HL-60 (cell line): ENCODE measurements around the gene FOXO3.

ENCODE experiments used
- DNase-seq, 2 experiments: peaks; one replicate each; pipeline ENCODE4 v3.0.0-alpha.2; 2010 to 2020; ENCODE audit warnings: low read depth in 1 of 2, low spot score in 1 of 2
- H3K27ac ChIP-seq: fragments of 250-450 bp; sonication (Bioruptor Pico); replicated peaks from 2 replicates; pipeline ENCODE4 v1.5.1; 2020; ENCODE audit warnings: mild to moderate bottlenecking, moderate library complexity
- H3K27me3 ChIP-seq: fragments of 250-450 bp; sonication (Bioruptor Pico); 2 replicates; pipeline ENCODE4 v1.5.1; 2021; ENCODE audit warnings: mild to moderate bottlenecking, moderate library complexity; ENCODE audit not compliant: insufficient read depth, poor library complexity, severe bottlenecking
- H3K4me3 ChIP-seq: replicated peaks from 2 replicates; pipeline ENCODE4 v1.5.1; 2011; ENCODE audit warnings: mild to moderate bottlenecking, control low read depth, low read length; ENCODE audit not compliant: insufficient read depth
- CTCF ChIP-seq: IDR thresholded peaks from one replicate; pipeline ENCODE4 v1.5.1; 2011; ENCODE audit warnings: low read length, control low read depth, inconsistent platforms; ENCODE audit not compliant: insufficient read depth
- GABPA ChIP-seq: IDR thresholded peaks from 2 replicates; pipeline ENCODE4 v1.6.1; 2012; ENCODE audit warnings: low read depth
- POLR2AphosphoS5 ChIP-seq: IDR thresholded peaks from 2 replicates; pipeline ENCODE4 v1.6.1; 2012; ENCODE audit warnings: low read depth
- REST ChIP-seq: IDR thresholded peaks from 2 replicates; pipeline ENCODE4 v1.6.1; 2012; ENCODE audit warnings: low read depth; ENCODE audit not compliant: insufficient replicate concordance
- SPI1 ChIP-seq: IDR thresholded peaks from 2 replicates; pipeline ENCODE4 v1.6.1; 2012; ENCODE audit warnings: low read depth, mild to moderate bottlenecking, borderline replicate concordance

The FOXO3 gene

GRCh38 chr6:108585359-108585758 lies 24.6 kb downstream of the FOXO3 start:
- Histone ChIP-seq H3K27me3 (no peaks in the 10 kb centered on the region), H3K4me3 (no peak overlapping the region), H3K27ac (no peak overlapping the region)
- no peak for DNase-seq
- no peak for TF ChIP-seq GABPA
- no peak for TF ChIP-seq CTCF
- TF ChIP-seq SPI1 = no peak
- TF ChIP-seq POLR2AphosphoS5 = no peak

- TF ChIP-seq GABPA (no peak), POLR2AphosphoS5 (no peak), SPI1 (no peak)
- no peak for DNase-seq
- H3K27ac ChIP-seq = no peak overlapping the region
- no peak overlapping the region for H3K4me3 ChIP-seq
- no peaks in the 10 kb centered on the region for H3K27me3 ChIP-seq
These were observed 25.3 kb downstream of the FOXO3 start for GRCh38 chr6:108585921-108586536.

- no peak for DNase-seq
- H3K27ac ChIP-seq = no peak overlapping the region
- H3K27me3 ChIP-seq = no peaks in the 10 kb centered on the region
- no peak overlapping the region for H3K4me3 ChIP-seq
- TF ChIP-seq GABPA (no peak), CTCF (no peak), POLR2AphosphoS5 (no peak), REST (no peak), SPI1 (no peak)
These were observed 26.7 kb downstream of the FOXO3 start for GRCh38 chr6:108587258-108588059.

- Histone ChIP-seq H3K4me3 (no peak overlapping the region), H3K27me3 (no peaks in the 10 kb centered on the region), H3K27ac (no peak overlapping the region)
- TF ChIP-seq SPI1 = no peak
- TF ChIP-seq REST = no peak
- TF ChIP-seq POLR2AphosphoS5 = no peak
- no peak for TF ChIP-seq CTCF
- no peak for TF ChIP-seq GABPA
- no peak for DNase-seq
These were observed 27.9 kb downstream of the FOXO3 start for GRCh38 chr6:108588586-108588985.
